ENCODE results near the gene NIPAL4.

Gene NIPAL4

GRCh38 chr5:157518963-157519362 lies 59.0 kb downstream of the NIPAL4 start:
- no peak for TF ChIP-seq CTCF (IDR thresholded peaks at IDR 0.05; ENCODE audit: insufficient read depth, low read length, missing control alignments)
- POLR2A ChIA-PET: no interaction called here
- no peak for DNase-seq (ENCODE audit: low read depth, low spot score)
- H3K4me3 ChIP-seq (ENCODE audit: low read depth, low read length): no peak overlapping the region
- CTCF ChIA-PET: interaction anchor here (1.2 kb wide), 1 partner anchor 50 kb away, joined by 3 read pairs; no protein-coding TSS in a partner anchor

GRCh38 chr5:157519579-157520253 lies 59.7 kb downstream of the NIPAL4 start:
- H3K4me3 ChIP-seq (ENCODE audit: low read depth, low read length): no peak overlapping the region
- no peak for TF ChIP-seq CTCF (IDR thresholded peaks at IDR 0.05; ENCODE audit: insufficient read depth, low read length, missing control alignments)
- ChIA-PET POLR2A (no interaction called here), CTCF (interaction anchor here (1.1 to 1.6 kb wide), 3 partner anchors 50 to 223 kb away, joined by 3 to 4 read pairs (median 3); no protein-coding TSS in a partner anchor)
- no peak for DNase-seq (ENCODE audit: low read depth, low spot score)

GRCh38 chr5:157520911-157521703 lies 61.1 kb downstream of the NIPAL4 start:
- TF ChIP-seq CTCF (IDR thresholded peaks at IDR 0.05; ENCODE audit: insufficient read depth, low read length, missing control alignments): no peak
- ChIA-PET POLR2A (no interaction called here), CTCF (interaction anchor here (1.1 to 1.6 kb wide), 3 partner anchors 195 to 222 kb away, joined by 3 to 4 read pairs (median 3); no protein-coding TSS in a partner anchor)
- no peak for DNase-seq (ENCODE audit: low read depth, low spot score)
- no peak overlapping the region for H3K4me3 ChIP-seq (ENCODE audit: low read depth, low read length)

GRCh38 chr5:157521704-157522029 lies 61.7 kb downstream of the NIPAL4 start:
- no peak for DNase-seq (ENCODE audit: low read depth, low spot score)
- H3K4me3 ChIP-seq (ENCODE audit: low read depth, low read length): no peak overlapping the region
- ChIA-PET POLR2A (no interaction called here), CTCF (interaction anchor here (1.3 kb wide), 1 partner anchor 195 kb away, joined by 3 read pairs; no protein-coding TSS in a partner anchor)
- no peak for TF ChIP-seq CTCF (IDR thresholded peaks at IDR 0.05; ENCODE audit: insufficient read depth, low read length, missing control alignments)

- DNase-seq (ENCODE audit: low read depth, low spot score): no peak
- ChIA-PET POLR2A (no interaction called here), CTCF (interaction anchor here (0.9 to 2.1 kb wide), 4 partner anchors 9 to 219 kb away, joined by 3 to 5 read pairs (median 4); partner anchors contain the start of gene LSM11)
- no peak overlapping the region for H3K4me3 ChIP-seq (ENCODE audit: low read depth, low read length)
- no peak for TF ChIP-seq CTCF (IDR thresholded peaks at IDR 0.05; ENCODE audit: insufficient read depth, low read length, missing control alignments)
These were observed 64.0 kb downstream of the NIPAL4 start for GRCh38 chr5:157523976-157524375.

Measured in AG04449 (cell line).